Measurements from ENCODE around the gene AMFR.

AMFR gene

DNA sequence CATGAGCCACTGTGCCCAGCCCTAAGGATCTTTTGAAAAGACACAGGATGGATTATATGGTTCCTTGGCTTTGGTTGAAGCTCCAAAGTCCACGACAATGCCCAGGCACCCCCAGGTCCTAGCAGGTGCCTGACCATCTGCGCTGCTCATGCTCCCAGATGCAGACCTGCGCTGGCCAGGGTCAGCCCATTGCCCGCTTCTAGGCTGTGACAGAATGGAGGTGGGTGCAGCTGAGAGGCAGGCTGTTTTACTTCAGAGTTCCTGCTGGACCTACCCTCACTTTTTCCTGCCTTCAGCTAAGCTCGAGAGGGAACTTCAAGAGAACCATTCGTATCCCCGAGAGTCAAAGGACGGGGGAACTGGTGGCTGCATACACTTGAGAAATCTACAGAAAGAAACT, 60.5 kb downstream of the AMFR start:
- Histone ChIP-seq H2BK120ac (ENCODE audit: insufficient read depth, low read length, poor library complexity) (no peak overlapping the region), H2AK5ac (ENCODE audit: low read length) (no peak overlapping the region), H4K91ac (ENCODE audit: low read depth, low read length) (no peak overlapping the region), H3K4me2 (ENCODE audit: low read length) (no peak overlapping the region), H3K14ac (ENCODE audit: low read length) (no peak overlapping the region), H3K36me3 (ENCODE audit: control insufficient read depth in 1 of 2, insufficient read depth in 2 of 2, low read length in 2 of 2) (peaks cover 34 to 47% of the 10 kb centered on the region in 2 experiments), H3K27ac (ENCODE audit: low read depth, low read length) (no peak overlapping the region), H3K27me3 (ENCODE audit: insufficient read depth, low read length) (no peaks in the 10 kb centered on the region), H4K12ac (ENCODE audit: low read depth, low read length) (no peak overlapping the region), H3K79me2 (ENCODE audit: control insufficient read depth, insufficient read depth, low read length, poor library complexity) (no peaks in the 10 kb centered on the region), H2BK5ac (ENCODE audit: low read depth, low read length, poor library complexity) (no peak overlapping the region), H3K18ac (ENCODE audit: low read length) (no peak overlapping the region), H2BK12ac (ENCODE audit: low read length) (no peak overlapping the region), H3K9me3 (ENCODE audit: insufficient read depth, low read depth, low read length) (peaks cover 5% of the 10 kb centered on the region), H3K4me1 (ENCODE audit: control insufficient read depth in 1 of 2, insufficient read depth in 2 of 2, low read length in 2 of 2) (no peaks in the 10 kb centered on the region), H3K9ac (ENCODE audit: low read length) (no peak overlapping the region), H3K79me1 (ENCODE audit: low read length) (no peaks in the 10 kb centered on the region), H3K4me3 (ENCODE audit: low read depth, low read length) (no peak overlapping the region), H4K8ac (ENCODE audit: low read depth, low read length) (no peak overlapping the region), H3K4ac (ENCODE audit: low read depth, low read length) (no peak overlapping the region), H2AFZ (ENCODE audit: insufficient read depth, low read length, poor library complexity) (no peak overlapping the region), H3K23ac (ENCODE audit: low read length) (no peak overlapping the region)
- DNase-seq, result no peak
- no CpG with 5 or more reads among the region's 8 CpGs for WGBS (ENCODE audit: extremely low coverage, insufficient coverage, insufficient read length)

DNA sequence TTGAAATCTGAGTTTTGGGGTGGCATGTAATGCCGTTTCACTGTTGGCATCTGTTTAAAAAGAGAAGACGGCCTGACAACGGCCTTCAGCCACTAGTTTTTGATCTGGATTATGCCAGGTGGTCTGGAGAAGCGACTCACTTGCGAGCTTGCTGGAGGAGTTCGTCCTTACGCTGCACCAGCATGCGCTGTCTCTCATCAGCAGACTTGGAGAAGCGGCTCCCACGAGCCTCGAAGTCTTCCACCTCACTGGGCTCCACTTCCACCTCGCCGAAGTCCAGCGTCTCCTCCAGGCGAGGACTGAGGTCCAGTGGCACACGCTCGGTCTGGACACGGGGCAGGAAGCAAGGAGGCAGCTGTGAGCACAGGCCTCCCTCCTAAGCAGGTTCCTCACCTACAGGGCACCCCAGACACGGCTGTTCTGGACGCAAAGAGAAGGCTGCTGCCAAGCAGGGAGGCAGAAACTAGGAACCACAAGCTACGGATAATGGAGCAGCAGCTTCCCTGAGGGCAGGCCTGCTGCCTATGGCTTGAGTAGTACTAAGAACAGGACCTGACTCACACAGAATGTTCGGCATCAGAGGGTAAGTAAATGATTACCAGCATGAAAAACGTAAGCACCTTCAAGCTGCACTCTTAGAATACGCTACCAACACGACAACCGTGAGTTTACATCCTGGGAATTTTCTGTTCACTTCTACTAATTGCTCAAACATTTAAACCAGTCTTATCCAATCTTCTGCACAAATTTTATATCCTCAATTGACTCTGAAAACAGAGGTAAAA, 61.4 kb downstream of the AMFR start:
- no peak overlapping the region for H2BK5ac ChIP-seq (ENCODE audit: low read depth, low read length, poor library complexity)
- H3K23ac ChIP-seq (ENCODE audit: low read length), result no peak overlapping the region
- no peak overlapping the region for H3K4me3 ChIP-seq (ENCODE audit: low read depth, low read length)
- H3K27me3 ChIP-seq (ENCODE audit: insufficient read depth, low read length), result no peaks in the 10 kb centered on the region
- no peak overlapping the region for H3K4me2 ChIP-seq (ENCODE audit: low read length)
- H4K91ac ChIP-seq (ENCODE audit: low read depth, low read length), result no peak overlapping the region
- no peak overlapping the region for H4K8ac ChIP-seq (ENCODE audit: low read depth, low read length)
- H3K36me3 ChIP-seq (ENCODE audit: control insufficient read depth in 1 of 2, insufficient read depth in 2 of 2, low read length in 2 of 2), result peaks cover 34 to 45% of the 10 kb centered on the region in 2 experiments
- no CpG with 5 or more reads among the region's 26 CpGs for WGBS (ENCODE audit: extremely low coverage, insufficient coverage, insufficient read length)
- no peak overlapping the region for H3K27ac ChIP-seq (ENCODE audit: low read depth, low read length)
- no peak overlapping the region for H4K12ac ChIP-seq (ENCODE audit: low read depth, low read length)
- no peak overlapping the region for H3K9ac ChIP-seq (ENCODE audit: low read length)
- H2AK5ac ChIP-seq (ENCODE audit: low read length), result no peak overlapping the region
- DNase-seq, result peak in 1 of 2 donors; percentile 10
- no peak overlapping the region for H2BK120ac ChIP-seq (ENCODE audit: insufficient read depth, low read length, poor library complexity)
- H3K18ac ChIP-seq (ENCODE audit: low read length), result no peak overlapping the region
- no peak overlapping the region for H3K14ac ChIP-seq (ENCODE audit: low read length)
- H3K4me1 ChIP-seq (ENCODE audit: control insufficient read depth in 1 of 2, insufficient read depth in 2 of 2, low read length in 2 of 2), result no peaks in the 10 kb centered on the region
- no peaks in the 10 kb centered on the region for H3K79me1 ChIP-seq (ENCODE audit: low read length)
- H2BK12ac ChIP-seq (ENCODE audit: low read length), result no peak overlapping the region
- no peak overlapping the region for H3K4ac ChIP-seq (ENCODE audit: low read depth, low read length)
- H2AFZ ChIP-seq (ENCODE audit: insufficient read depth, low read length, poor library complexity), result no peak overlapping the region
- H3K9me3 ChIP-seq (ENCODE audit: insufficient read depth, low read depth, low read length), result peaks cover 5% of the 10 kb centered on the region
- no peaks in the 10 kb centered on the region for H3K79me2 ChIP-seq (ENCODE audit: control insufficient read depth, insufficient read depth, low read length, poor library complexity)

DNA sequence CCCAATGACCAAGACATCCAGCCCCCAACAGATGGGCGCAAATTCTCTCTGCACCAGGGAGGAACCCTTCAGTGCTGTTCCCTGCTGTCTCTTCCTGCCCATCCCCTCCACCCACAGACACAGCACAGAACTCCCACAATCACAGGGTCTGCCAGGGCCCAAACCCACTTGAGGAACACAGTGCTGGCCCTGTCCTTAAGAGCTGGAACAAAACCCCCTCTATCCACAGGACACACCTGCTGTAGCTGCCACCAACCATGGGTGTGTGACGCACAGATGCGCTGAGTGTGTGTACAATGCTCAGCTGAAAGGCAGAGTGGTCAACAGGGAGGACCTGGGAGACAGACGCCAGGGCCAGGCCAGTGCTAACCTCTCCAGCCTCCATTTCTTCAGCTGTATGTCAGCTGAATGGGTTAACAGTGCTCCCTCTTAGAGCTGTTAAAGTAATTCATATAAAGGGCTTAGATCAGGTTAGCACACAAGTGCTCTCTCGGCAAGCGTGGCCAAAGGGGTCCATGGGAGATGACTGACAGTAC, 62.1 kb downstream of the AMFR start:
- H4K8ac ChIP-seq (ENCODE audit: low read depth, low read length), result no peak overlapping the region

DNA sequence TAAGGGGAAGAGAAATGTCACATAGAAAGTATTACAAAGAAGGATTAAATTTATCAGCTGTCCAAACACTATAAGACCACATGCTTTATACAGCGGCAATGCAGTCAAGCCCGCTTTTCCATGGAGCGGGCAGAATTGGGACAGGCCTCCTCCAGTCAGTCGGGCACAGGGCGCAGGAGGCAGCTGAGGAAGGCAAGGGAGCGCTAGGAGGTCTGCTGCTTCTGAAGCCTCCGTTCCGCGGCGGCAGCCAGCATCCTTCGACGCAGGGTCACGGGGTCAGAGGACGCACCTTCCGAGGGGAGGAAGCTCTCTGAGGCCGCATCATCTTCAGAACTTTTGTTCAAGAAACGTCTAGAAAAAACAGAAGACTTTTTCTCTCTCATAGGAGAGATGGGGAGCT, 62.6 kb downstream of the AMFR start:
- Histone ChIP-seq H3K4me3 (ENCODE audit: low read depth, low read length) (no peak overlapping the region), H4K91ac (ENCODE audit: low read depth, low read length) (no peak overlapping the region), H3K27ac (ENCODE audit: low read depth, low read length) (no peak overlapping the region), H3K4me1 (ENCODE audit: control insufficient read depth in 1 of 2, insufficient read depth in 2 of 2, low read length in 2 of 2) (no peaks in the 10 kb centered on the region), H3K4me2 (ENCODE audit: low read length) (no peak overlapping the region), H3K79me1 (ENCODE audit: low read length) (no peaks in the 10 kb centered on the region), H2BK5ac (ENCODE audit: low read depth, low read length, poor library complexity) (no peak overlapping the region), H3K23ac (ENCODE audit: low read length) (no peak overlapping the region), H4K12ac (ENCODE audit: low read depth, low read length) (no peak overlapping the region), H2BK12ac (ENCODE audit: low read length) (no peak overlapping the region), H3K9ac (ENCODE audit: low read length) (no peak overlapping the region), H3K14ac (ENCODE audit: low read length) (no peak overlapping the region), H3K18ac (ENCODE audit: low read length) (no peak overlapping the region), H3K27me3 (ENCODE audit: insufficient read depth, low read length) (no peaks in the 10 kb centered on the region), H3K79me2 (ENCODE audit: control insufficient read depth, insufficient read depth, low read length, poor library complexity) (no peaks in the 10 kb centered on the region), H3K9me3 (ENCODE audit: insufficient read depth, low read depth, low read length) (peaks cover 2% of the 10 kb centered on the region), H2AFZ (ENCODE audit: insufficient read depth, low read length, poor library complexity) (no peak overlapping the region), H4K8ac (ENCODE audit: low read depth, low read length) (no peak overlapping the region), H3K4ac (ENCODE audit: low read depth, low read length) (no peak overlapping the region), H2AK5ac (ENCODE audit: low read length) (no peak overlapping the region), H2BK120ac (ENCODE audit: insufficient read depth, low read length, poor library complexity) (no peak overlapping the region), H3K36me3 (ENCODE audit: control insufficient read depth in 1 of 2, insufficient read depth in 2 of 2, low read length in 2 of 2) (peaks cover 30 to 41% of the 10 kb centered on the region in 2 experiments)
- DNase-seq, result no peak
- WGBS (ENCODE audit: extremely low coverage, insufficient coverage, insufficient read length), result no CpG with 5 or more reads among the region's 17 CpGs

More for the DNA sequence above, 62.1 kb downstream of the AMFR start:
- Histone ChIP-seq H3K14ac (ENCODE audit: low read length) (no peak overlapping the region), H3K4me2 (ENCODE audit: low read length) (no peak overlapping the region), H3K4me1 (ENCODE audit: control insufficient read depth in 1 of 2, insufficient read depth in 2 of 2, low read length in 2 of 2) (no peaks in the 10 kb centered on the region), H4K12ac (ENCODE audit: low read depth, low read length) (no peak overlapping the region), H2AK5ac (ENCODE audit: low read length) (no peak overlapping the region), H3K27me3 (ENCODE audit: insufficient read depth, low read length) (no peaks in the 10 kb centered on the region), H3K9me3 (ENCODE audit: insufficient read depth, low read depth, low read length) (peaks cover 5% of the 10 kb centered on the region), H4K91ac (ENCODE audit: low read depth, low read length) (no peak overlapping the region), H3K23ac (ENCODE audit: low read length) (no peak overlapping the region), H2BK12ac (ENCODE audit: low read length) (no peak overlapping the region), H3K27ac (ENCODE audit: low read depth, low read length) (no peak overlapping the region), H3K9ac (ENCODE audit: low read length) (no peak overlapping the region), H3K36me3 (ENCODE audit: control insufficient read depth in 1 of 2, insufficient read depth in 2 of 2, low read length in 2 of 2) (peaks cover 34 to 45% of the 10 kb centered on the region in 2 experiments), H3K79me1 (ENCODE audit: low read length) (no peaks in the 10 kb centered on the region), H3K4me3 (ENCODE audit: low read depth, low read length) (no peak overlapping the region), H3K4ac (ENCODE audit: low read depth, low read length) (no peak overlapping the region), H3K79me2 (ENCODE audit: control insufficient read depth, insufficient read depth, low read length, poor library complexity) (no peaks in the 10 kb centered on the region), H2AFZ (ENCODE audit: insufficient read depth, low read length, poor library complexity) (no peak overlapping the region), H2BK120ac (ENCODE audit: insufficient read depth, low read length, poor library complexity) (no peak overlapping the region), H3K18ac (ENCODE audit: low read length) (no peak overlapping the region), H2BK5ac (ENCODE audit: low read depth, low read length, poor library complexity) (no peak overlapping the region)
- no peak for DNase-seq
- whole genome bisulfite sequencing (ENCODE audit: extremely low coverage, insufficient coverage, insufficient read length), result no CpG with 5 or more reads among the region's 6 CpGs
